Measurements from ENCODE around the gene TENM4.

DNA sequence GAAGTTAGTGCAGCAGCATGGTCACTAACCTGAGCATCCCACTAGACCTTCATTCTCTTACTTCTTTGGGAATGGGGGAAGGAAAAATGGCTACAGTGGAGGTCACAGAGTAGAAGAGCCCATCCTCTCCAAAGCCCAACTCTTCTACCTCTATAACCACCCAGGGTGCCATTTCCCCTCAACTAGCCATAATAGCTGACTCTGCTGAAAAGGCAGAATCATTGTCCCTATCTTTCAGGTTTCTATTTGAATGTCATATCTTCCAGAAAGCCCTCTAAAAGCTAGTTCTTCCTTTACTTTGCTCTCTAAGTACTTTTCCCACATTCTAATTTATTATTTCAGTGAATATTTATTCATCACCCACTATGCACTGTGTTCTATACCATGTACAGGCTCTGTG lies 421.6 kb downstream of the TENM4 start:
- TF ChIP-seq CTCF (IDR thresholded peaks at IDR 0.05 in 4 of 5, conservative IDR thresholded peaks at IDR 0.05 in 1 of 5) (no peak), POLR2A (IDR thresholded peaks at IDR 0.05) (no peak)

Measured in gastrocnemius medialis (tissue), 4 donors.